ENCODE data around the gene PLEKHG2. TPM values are rescaled to one million over a fixed set of nuclear protein-coding genes. Genes with fewer than 3 reads are reported as not detected.

The PLEKHG2 gene
- total RNA-seq, 1 experiment from 2014 or later, result 62.3 TPM

DNA sequence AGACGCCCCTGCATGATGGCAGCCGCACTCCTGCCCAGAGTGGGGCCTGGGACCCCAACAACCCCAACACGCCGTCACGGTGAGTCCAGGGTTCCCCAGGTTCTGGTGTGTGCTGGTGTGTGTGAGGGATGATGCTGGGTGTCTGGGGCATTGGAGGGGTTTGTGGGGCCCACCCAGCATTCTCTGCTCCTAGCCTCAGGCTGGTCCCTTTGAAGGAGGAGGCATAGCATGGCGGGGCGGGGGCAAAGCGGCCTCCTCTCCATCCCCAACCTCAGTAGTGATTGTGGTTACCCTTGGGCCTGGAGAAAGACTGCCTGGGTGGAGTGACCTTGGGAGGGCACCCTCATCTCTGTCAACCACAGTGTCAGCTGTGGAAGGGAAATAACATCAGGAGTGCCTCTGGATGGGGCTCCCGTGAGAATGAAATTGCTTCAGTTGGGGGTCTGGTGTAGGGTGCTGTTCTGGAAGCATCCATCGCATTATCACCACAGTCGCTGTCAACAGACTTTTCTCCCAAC, 61.0 kb downstream of the PLEKHG2 start:
- POLR2A ChIA-PET, result interaction anchor here (0.8 to 1.6 kb wide), 3 partner anchors 25 to 59 kb away, joined by 3 to 5 read pairs (median 3); partner anchors contain the start of genes DLL3 and EID2B
- ATAC-seq, result no peak
- Mint-ChIP-seq H3K9me3 (no peaks in the 10 kb centered on the region), H3K4me1 (peaks cover 3% of the 10 kb centered on the region; the same call in 1 of the 2 replicates), H3K27me3 (ENCODE audit: low read depth) (no peaks in the 10 kb centered on the region), H3K4me3 (no peak overlapping the region), H3K27ac (no peak overlapping the region), H3K36me3 (peaks cover 53% of the 10 kb centered on the region)
- CTCF ChIA-PET, result interaction anchor here (0.5 to 3.9 kb wide), 38 partner anchors 10 to 1715 kb away, joined by 3 to 66 read pairs (median 6); partner anchors contain the start of genes DLL3, EID2, EID2B and MED29
- DNase-seq (ENCODE audit: low spot score), result no peak
- TF ChIP-seq, protein P1, sequence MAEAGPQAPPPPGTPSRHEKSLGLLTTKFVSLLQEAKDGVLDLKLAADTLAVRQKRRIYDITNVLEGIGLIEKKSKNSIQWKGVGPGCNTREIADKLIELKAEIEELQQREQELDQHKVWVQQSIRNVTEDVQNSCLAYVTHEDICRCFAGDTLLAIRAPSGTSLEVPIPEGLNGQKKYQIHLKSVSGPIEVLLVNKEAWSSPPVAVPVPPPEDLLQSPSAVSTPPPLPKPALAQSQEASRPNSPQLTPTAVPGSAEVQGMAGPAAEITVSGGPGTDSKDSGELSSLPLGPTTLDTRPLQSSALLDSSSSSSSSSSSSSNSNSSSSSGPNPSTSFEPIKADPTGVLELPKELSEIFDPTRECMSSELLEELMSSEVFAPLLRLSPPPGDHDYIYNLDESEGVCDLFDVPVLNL (CRISPR knock-in tag; IDR thresholded peaks at IDR 0.05; ENCODE audit: borderline replicate concordance, low read depth), result no peak
- TF ChIP-seq, protein P2, sequence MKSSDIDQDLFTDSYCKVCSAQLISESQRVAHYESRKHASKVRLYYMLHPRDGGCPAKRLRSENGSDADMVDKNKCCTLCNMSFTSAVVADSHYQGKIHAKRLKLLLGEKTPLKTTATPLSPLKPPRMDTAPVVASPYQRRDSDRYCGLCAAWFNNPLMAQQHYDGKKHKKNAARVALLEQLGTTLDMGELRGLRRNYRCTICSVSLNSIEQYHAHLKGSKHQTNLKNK (CRISPR knock-in tag; IDR thresholded peaks at IDR 0.05), result no peak
- TF ChIP-seq, protein P3, sequence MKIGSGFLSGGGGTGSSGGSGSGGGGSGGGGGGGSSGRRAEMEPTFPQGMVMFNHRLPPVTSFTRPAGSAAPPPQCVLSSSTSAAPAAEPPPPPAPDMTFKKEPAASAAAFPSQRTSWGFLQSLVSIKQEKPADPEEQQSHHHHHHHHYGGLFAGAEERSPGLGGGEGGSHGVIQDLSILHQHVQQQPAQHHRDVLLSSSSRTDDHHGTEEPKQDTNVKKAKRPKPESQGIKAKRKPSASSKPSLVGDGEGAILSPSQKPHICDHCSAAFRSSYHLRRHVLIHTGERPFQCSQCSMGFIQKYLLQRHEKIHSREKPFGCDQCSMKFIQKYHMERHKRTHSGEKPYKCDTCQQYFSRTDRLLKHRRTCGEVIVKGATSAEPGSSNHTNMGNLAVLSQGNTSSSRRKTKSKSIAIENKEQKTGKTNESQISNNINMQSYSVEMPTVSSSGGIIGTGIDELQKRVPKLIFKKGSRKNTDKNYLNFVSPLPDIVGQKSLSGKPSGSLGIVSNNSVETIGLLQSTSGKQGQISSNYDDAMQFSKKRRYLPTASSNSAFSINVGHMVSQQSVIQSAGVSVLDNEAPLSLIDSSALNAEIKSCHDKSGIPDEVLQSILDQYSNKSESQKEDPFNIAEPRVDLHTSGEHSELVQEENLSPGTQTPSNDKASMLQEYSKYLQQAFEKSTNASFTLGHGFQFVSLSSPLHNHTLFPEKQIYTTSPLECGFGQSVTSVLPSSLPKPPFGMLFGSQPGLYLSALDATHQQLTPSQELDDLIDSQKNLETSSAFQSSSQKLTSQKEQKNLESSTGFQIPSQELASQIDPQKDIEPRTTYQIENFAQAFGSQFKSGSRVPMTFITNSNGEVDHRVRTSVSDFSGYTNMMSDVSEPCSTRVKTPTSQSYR (CRISPR knock-in tag; IDR thresholded peaks at IDR 0.05), result no peak
- TF ChIP-seq MYBL2 (CRISPR knock-in tag; IDR thresholded peaks at IDR 0.05) (no peak), EMX1 (CRISPR knock-in tag; IDR thresholded peaks at IDR 0.05) (no peak), FOXP1 (CRISPR knock-in tag; IDR thresholded peaks at IDR 0.05; ENCODE audit: borderline replicate concordance) (no peak), ESRRA (CRISPR knock-in tag; IDR thresholded peaks at IDR 0.05; ENCODE audit: borderline replicate concordance) (no peak)

DNA sequence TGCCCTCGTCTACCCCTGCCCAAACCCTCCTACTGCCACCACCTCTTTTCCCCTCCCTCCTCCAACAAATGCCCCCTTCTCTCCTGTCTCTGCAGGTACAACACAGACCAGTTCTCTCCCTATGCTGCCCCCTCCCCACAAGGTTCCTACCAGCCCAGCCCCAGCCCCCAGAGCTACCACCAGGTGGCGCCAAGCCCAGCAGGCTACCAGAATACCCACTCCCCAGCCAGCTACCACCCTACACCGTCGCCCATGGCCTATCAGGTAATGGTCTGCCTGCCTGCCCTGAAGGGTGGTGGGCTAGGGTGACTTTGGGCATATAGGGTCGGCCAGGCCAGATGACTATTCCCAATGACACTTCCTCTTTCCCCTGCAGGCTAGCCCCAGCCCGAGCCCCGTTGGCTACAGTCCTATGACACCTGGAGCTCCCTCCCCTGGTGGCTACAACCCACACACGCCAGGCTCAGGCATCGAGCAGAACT, 61.7 kb downstream of the PLEKHG2 start:
- H3K27ac Mint-ChIP-seq, result peak overlapping the region; percentile 56; the same call in 1 of the 2 replicates
- ChIA-PET POLR2A (interaction anchor here (0.6 to 1.6 kb wide), 5 partner anchors 24 to 58 kb away, joined by 3 to 5 read pairs (median 3); partner anchors contain the start of genes DLL3 and EID2B), CTCF (interaction anchor here (0.5 to 3.9 kb wide), 46 partner anchors 8 to 1714 kb away, joined by 3 to 66 read pairs (median 6); partner anchors contain the start of genes DLL3, EID2, EID2B and MED29)

More for the DNA sequence above, 61.7 kb downstream of the PLEKHG2 start:
- ATAC-seq (peak; percentile 90), DNase-seq (ENCODE audit: low spot score) (peak; percentile 90)
- no peaks in the 10 kb centered on the region for H3K9me3 Mint-ChIP-seq
- TF ChIP-seq, protein P4, sequence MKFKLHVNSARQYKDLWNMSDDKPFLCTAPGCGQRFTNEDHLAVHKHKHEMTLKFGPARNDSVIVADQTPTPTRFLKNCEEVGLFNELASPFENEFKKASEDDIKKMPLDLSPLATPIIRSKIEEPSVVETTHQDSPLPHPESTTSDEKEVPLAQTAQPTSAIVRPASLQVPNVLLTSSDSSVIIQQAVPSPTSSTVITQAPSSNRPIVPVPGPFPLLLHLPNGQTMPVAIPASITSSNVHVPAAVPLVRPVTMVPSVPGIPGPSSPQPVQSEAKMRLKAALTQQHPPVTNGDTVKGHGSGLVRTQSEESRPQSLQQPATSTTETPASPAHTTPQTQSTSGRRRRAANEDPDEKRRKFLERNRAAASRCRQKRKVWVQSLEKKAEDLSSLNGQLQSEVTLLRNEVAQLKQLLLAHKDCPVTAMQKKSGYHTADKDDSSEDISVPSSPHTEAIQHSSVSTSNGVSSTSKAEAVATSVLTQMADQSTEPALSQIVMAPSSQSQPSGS (CRISPR knock-in tag; IDR thresholded peaks at IDR 0.05; ENCODE audit: borderline replicate concordance, low read depth), result no peak
- TF ChIP-seq, protein P5, sequence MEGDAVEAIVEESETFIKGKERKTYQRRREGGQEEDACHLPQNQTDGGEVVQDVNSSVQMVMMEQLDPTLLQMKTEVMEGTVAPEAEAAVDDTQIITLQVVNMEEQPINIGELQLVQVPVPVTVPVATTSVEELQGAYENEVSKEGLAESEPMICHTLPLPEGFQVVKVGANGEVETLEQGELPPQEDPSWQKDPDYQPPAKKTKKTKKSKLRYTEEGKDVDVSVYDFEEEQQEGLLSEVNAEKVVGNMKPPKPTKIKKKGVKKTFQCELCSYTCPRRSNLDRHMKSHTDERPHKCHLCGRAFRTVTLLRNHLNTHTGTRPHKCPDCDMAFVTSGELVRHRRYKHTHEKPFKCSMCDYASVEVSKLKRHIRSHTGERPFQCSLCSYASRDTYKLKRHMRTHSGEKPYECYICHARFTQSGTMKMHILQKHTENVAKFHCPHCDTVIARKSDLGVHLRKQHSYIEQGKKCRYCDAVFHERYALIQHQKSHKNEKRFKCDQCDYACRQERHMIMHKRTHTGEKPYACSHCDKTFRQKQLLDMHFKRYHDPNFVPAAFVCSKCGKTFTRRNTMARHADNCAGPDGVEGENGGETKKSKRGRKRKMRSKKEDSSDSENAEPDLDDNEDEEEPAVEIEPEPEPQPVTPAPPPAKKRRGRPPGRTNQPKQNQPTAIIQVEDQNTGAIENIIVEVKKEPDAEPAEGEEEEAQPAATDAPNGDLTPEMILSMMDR (IDR thresholded peaks at IDR 0.05), result peak; percentile 93
- 0 out of 2 replicates have a peak, but pooled peaks have one; percentile 39 for TF ChIP-seq FOXP1 (CRISPR knock-in tag; IDR thresholded peaks at IDR 0.05; ENCODE audit: borderline replicate concordance)
- no peak overlapping the region for H3K4me3 Mint-ChIP-seq
- H3K27me3 Mint-ChIP-seq (ENCODE audit: low read depth), result no peaks in the 10 kb centered on the region
- H3K4me1 Mint-ChIP-seq, result peaks cover 3% of the 10 kb centered on the region; the same call in 1 of the 2 replicates
- H3K36me3 Mint-ChIP-seq, result peaks cover 47% of the 10 kb centered on the region

Measured in WTC11 (cell line).